ENCODE measurements around the gene COL6A1.
"Not testable (repeated sequence)": the region's sequence is repeated elsewhere in the genome, so short reads cannot be mapped to it uniquely, and the experiment has no call there.

The COL6A1 gene

GRCh38 chr21:46029186-46029924, 47.8 kb downstream of the COL6A1 start:
- no peak for DNase-seq (ENCODE audit: low read depth in 3 of 3)

GRCh38 chr21:46031484-46031883, 49.9 kb downstream of the COL6A1 start:
- no peak for DNase-seq (ENCODE audit: low read depth in 3 of 3)

DNA sequence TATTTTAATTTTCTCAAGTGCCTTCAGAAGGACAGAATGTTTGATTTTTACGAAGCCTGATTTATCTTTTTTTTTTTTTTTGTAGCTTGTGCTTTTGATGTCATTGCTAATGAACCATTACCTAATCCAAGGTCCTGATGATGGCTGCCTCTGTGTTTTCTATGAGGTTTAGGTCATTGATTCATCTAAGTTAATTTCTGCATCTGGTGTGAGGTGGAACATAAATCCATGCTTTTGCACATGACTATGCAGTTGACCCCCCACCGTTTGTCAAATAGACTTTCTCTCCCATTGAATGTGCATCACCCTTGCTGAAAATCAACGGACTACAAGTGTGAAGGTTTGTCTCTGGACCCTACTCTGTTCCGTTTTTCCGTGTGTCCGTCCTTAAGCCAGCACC, 50.5 kb downstream of the COL6A1 start:
- DNase-seq (ENCODE audit: low read depth in 3 of 3) = no peak

GRCh38 chr21:46033410-46034400, 52.1 kb downstream of the COL6A1 start:
- no peak for DNase-seq (ENCODE audit: low read depth in 3 of 3)

DNA sequence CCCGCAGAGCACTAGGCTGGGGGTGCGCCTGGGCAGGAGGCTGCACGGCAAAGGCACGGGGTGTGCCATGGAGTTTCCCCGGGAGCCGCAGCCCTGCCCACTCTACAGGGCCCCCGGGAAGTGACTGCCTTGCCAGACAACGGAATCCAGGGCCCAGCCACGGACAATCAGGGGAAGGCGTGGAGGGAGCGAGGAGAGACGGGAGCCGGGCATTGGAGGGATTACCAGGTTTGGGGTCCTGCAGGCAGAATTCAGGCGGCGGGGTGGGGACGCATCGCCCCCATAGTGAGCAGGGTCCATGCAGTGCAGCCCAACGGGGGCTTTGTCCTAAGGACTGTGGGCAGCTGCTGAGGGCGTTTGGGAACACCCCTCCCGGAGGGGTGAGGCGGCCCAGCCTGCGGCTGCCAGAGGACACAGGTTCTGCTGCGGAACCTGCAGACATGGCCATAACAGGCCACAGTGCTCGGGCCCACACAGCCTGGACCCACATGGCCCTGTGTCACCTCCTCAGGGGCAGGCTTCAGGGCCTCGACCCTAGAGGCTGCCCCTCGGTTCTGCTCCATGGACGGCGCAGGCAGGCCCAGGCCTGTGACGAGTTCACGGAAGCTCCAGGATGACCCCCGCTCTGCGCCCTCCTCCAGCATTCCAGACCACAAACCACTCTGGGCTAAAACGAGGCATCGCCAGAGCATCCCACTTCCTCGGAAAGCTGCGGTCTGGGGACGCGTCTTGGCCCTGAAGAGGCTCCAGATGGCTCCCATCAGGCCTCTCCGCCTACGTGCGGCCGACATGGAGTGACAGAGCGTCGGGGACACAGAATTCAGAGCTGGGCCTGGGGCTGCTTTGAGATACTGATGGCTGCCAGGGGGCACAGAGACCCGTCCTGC, 54.5 kb downstream of the COL6A1 start:
- no peak for DNase-seq (ENCODE audit: low read depth in 3 of 3)

DNA sequence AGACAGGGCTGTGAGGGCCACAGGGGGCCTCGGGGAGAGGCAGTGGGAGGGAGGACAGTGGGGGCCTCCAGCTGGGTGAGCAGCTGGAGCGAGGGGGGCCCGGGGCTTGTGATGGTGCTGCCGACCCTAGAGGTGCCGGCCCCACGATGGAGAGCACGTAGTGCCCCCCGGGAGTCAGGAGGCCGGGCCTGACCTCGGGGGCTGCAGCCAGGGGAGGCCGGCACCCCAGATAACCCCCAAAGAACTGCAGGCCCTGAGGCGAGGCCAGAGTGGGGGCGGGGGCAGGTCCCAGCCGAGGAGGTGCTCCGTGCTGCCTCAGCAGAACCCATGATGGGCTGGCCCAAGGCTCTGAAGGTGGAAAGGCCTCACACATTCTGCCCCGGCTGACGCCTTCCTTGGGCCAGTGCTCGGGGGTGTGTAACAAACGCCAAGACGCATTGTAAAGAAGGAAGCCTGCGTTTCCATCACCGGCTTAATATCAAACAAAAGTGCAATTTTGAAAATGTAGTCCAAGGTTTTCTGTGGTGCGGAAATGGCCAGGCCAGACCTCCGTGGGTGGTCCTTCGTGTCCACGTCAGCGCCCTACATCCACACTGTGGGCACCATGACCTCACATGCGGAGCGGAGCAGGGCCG, 55.2 kb downstream of the COL6A1 start:
- DNase-seq (ENCODE audit: low read depth in 3 of 3) = no peak

GRCh38 chr21:46037331-46038325, 56.1 kb downstream of the COL6A1 start:
- DNase-seq (ENCODE audit: low read depth in 3 of 3) = no peak

DNA sequence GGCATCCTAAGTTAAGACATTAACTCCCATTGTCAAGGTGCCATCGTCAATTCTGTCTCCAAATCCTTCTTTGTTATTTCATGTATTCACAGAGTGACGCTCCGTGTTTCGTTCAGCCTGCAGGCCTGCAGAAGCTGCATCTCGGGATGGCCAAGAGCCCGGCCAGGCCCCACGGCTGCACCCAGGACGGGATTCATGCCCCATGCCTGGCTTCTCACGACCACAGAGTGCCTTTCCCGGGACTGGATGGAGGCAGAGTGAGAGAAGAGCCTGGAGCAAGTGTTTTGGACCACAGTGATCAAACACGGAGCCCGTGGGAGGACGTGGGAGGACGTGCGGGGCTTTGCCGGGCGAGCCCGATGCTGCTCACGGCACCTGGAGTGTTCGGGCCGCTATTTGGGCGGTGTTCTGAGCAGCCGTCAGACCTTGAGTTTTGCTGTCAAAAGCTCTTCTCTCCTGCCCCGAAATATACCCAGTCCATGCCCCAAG, 56.8 kb downstream of the COL6A1 start:
- DNase-seq (ENCODE audit: low read depth in 3 of 3) = no peak

GRCh38 chr21:46038871-46039397, 57.4 kb downstream of the COL6A1 start:
- no peak for DNase-seq (ENCODE audit: low read depth in 3 of 3)

DNA sequence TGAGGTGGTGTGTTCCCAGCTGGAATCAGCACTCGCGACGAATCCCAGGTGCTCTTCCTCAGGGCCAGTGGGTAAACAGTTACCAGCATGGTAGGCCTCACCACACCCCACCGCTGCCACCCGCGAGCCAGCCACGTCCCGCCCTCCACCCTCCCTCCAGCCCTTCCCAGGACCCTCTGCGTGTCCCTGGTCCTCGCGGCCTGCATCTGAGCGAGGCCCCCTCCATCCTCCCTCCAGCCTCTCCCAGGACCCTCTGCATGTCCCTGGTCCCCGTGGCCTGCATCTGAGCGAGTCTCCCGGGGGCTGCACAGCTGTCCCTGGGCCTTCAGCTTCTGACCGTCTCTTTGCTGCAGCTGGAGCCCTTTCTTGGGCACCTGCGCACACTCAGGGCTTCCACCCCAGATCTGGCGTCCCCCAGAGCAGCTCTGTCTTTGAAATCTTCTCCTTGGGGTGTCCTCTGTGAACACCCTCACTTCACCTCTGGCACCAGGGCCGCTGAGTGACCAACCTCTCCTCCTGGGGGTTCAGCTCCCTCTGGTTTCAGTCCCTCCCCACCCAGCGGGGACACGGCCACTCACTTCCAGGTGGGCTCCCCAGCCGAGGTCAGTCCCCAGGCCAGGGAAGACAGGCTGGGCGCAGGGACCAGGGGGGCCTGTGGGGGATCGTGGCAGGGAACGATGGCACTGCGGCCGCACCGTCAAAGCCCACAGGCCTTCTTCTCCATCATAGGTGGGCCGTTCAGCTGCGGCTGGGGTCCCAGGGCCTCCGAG, 58.5 kb downstream of the COL6A1 start:
- no peak for DNase-seq (ENCODE audit: low read depth in 3 of 3)

DNA sequence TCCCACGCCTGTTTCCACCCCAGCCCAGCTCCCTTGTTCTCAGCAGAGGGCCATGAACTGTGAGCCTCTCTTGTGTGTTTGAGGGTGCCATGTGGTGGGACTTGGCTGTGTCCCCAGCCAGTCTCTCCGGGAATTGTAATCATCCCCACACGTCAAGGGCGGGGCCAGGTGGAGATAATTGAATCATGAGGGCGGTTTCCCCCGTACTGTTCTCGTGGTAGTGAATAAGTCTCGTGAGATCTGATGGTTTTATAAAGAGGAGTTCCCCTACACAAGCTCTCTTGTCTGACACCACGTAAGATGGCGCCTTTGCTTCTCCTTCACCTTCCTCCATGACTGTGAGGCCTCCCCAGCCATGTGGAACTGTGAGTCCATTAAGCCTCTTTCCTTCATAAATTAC, 59.1 kb downstream of the COL6A1 start:
- DNase-seq (ENCODE audit: low read depth in 3 of 3) = no peak

- DNase-seq (ENCODE audit: low read depth in 3 of 3) = no peak
Observed at GRCh38 chr21:46041183-46041582, 59.6 kb downstream of the COL6A1 start.

GRCh38 chr21:46045154-46045553, 63.6 kb downstream of the COL6A1 start:
- DNase-seq (ENCODE audit: low read depth in 3 of 3) = no peak

GRCh38 chr21:46046471-46046870, 64.9 kb downstream of the COL6A1 start:
- no peak for DNase-seq (ENCODE audit: low read depth in 3 of 3)

DNA sequence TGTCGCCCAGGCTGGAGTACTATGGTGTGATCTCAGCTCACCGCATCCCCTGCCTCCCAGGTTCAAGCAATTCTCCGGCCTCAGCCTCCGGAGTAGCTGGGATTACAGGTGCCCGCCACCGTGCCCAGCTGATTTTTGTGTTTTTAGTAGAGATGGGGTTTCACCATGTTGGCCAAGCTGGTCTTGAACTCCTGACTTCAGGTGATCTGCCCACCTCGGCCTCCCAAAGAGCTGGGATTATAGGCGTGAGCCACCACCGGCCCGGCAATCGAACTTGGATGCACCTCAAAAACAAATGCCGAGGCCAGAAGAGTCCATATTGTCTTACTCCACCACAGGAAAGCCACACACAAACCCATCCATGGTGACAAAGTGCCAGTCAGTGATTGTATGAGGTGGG, 65.3 kb downstream of the COL6A1 start:
- not testable (repeated sequence) for DNase-seq (ENCODE audit: low read depth in 3 of 3)

DNA sequence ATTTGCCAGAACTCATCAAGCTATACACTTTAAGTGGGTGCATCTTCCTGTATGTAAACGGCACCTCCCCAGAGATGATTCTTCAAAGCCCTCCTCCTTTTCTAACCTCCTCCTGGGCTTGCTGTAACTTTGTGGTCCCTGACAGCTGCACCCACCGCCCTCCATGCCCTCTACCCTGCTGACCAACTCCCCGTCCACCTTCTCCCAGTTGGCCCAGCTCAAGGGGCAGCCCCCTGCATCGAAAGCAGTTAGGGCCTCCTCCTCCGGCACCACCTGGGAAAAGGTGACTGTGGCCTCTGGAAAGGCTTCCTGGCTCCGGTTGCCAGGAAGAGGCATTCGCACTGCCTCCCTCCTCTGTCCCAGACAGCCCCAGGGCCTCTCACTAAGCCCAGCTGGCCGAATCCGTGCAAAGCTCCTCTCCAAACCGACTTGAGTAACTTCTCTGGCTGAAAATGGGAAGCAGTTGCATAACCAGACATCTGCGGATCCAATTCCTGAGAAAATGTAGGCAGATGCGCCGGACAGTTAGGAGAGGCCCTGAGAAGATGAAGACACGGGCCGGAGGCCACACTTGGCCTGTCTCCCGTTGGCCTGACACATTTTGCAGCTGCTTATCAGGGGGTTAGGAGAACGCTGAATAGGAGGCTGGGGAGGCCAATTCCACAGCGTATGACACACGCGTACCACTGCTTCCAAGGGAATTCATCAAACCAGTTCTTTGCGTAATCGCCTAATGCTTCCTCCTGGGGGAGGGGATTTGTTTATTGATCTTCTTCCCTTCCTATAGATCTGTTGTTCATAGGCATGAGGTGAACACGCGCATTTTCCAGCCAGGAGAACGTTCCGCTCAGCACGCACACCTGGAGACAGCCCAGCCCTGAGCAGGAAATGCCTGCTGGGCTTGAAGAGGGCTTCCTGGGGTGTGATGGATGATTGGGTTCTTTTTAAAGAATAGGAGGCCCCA, 67.6 kb downstream of the COL6A1 start:
- DNase-seq (ENCODE audit: low read depth in 3 of 3) = no peak

DNA sequence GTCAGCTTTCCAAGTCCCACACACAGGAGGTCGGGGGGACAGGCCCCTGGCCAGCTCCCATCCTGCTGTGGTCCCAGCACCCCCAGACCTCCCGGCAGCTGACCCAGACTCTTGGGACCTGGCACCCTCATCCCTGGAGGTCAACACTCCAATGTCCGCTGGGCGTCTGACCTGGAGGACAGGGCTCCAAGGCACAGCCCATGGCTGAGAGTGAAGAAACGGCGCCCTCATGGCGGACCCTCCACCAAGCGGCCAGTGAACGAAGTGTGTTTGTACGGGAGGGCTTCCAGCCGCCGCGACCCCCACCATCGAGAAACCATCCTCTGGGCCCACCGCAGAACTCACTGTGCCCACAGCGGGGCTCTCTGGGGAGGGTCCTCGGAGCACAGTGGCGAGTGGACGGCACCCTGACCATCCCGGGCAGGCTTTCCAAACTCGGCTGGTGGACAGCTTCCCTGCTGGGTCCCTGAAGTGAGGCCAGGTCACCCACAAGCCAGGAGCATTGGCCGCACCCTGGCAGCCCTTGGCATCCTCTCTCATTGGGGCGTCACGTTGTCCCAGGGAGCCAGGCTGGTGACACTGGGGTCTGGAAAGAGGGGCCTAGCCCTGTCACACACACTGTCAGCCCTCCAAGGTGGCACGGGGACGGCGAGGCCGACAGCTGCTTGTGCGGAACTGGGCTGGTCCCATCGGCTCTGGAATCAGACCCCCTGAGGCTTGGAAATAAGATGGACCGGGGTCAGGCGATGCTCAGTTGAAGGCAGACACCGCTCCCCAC, 68.5 kb downstream of the COL6A1 start:
- no peak for DNase-seq (ENCODE audit: low read depth in 3 of 3)

Data from stimulated activated CD4-positive, alpha-beta T cell treated with anti-CD3 and anti-CD28 coated beads, TNF-alpha, amount 100 ng/mL, for 48 hours (primary cell).